GM23338 (cell line): ENCODE data around the gene SCG2.

Source experiments
- CTCF ChIP-seq, 2 experiments: fragments of 200-600 bp in 1 of 2; sonication (generic) in 1 of 2; conservative IDR thresholded peaks; 2 replicates each; pipeline versions ENCODE4 v1.5.1 to v1.6.1; 2016 to 2017; ENCODE audit warnings: antibody characterized with exemption in 2 of 2, low read depth in 2 of 2, mild to moderate bottlenecking in 2 of 2, moderate library complexity in 1 of 2
- ETS1 ChIP-seq: IDR thresholded peaks from 2 replicates; pipeline ENCODE4 v1.6.1; 2016; ENCODE audit warnings: antibody characterized with exemption
- EZH2 ChIP-seq: fragments of 200-600 bp; sonication (generic); IDR thresholded peaks from one replicate; pipeline ENCODE4 v1.8.0; 2017; ENCODE audit warnings: antibody characterized with exemption, mild to moderate bottlenecking, low read depth; ENCODE audit not compliant: unreplicated experiment
- EZH2phosphoT487 ChIP-seq: fragments of 200-600 bp; sonication (generic); IDR thresholded peaks from one replicate; pipeline ENCODE4 v1.8.1; 2018; ENCODE audit warnings: antibody characterized with exemption; ENCODE audit not compliant: unreplicated experiment
- NANOG ChIP-seq: IDR thresholded peaks from 2 replicates; pipeline ENCODE4 v1.6.1; 2016; ENCODE audit warnings: antibody characterized with exemption, borderline replicate concordance
- POLR2AphosphoS5 ChIP-seq: IDR thresholded peaks from 2 replicates; pipeline ENCODE4 v1.6.1; 2016; ENCODE audit warnings: antibody characterized with exemption, low read depth
- REST ChIP-seq: IDR thresholded peaks from one replicate; pipeline ENCODE4 v1.6.1; 2018; ENCODE audit warnings: antibody characterized with exemption; ENCODE audit not compliant: unreplicated experiment
- STAT1 ChIP-seq: IDR thresholded peaks from one replicate; pipeline ENCODE4 v1.6.1; 2016; ENCODE audit warnings: antibody characterized with exemption; ENCODE audit not compliant: unreplicated experiment
- ZNF331 ChIP-seq: fragments of 250-450 bp; sonication (Bioruptor Pico); IDR thresholded peaks from 2 replicates; pipeline ENCODE4 v1.5.0; 2020; ENCODE audit warnings: low read depth, mild to moderate bottlenecking, moderate library complexity

GRCh38 chr2:223612501-223612900 is 10.3 kb upstream of the SCG2 start:
- TF ChIP-seq CTCF (conservative IDR thresholded peaks at IDR 0.05; ENCODE audit: low read depth in 2 of 2) = no peak
- no peak for TF ChIP-seq EZH2
- TF ChIP-seq STAT1 = no peak
- no peak for TF ChIP-seq EZH2phosphoT487
- no peak for TF ChIP-seq ZNF331 (CRISPR knock-in tag)
- TF ChIP-seq POLR2AphosphoS5 = no peak
- no peak for TF ChIP-seq NANOG
- TF ChIP-seq ETS1 = no peak
- no peak for TF ChIP-seq REST
